Mesendoderm (in vitro differentiated cells): Measurements from ENCODE around the gene EIF4G2.

ENCODE experiments used
- DNase-seq: peaks from one replicate; pipeline ENCODE4 v3.0.0; 2013
- H2AK5ac ChIP-seq: 2 replicates; pipeline ENCODE4 v1.6.1; 2013; ENCODE audit warnings: low read length, inconsistent platforms
- H2BK120ac ChIP-seq: 2 replicates; pipeline ENCODE4 v1.6.1; 2013; ENCODE audit warnings: low read depth, mild to moderate bottlenecking, low read length, moderate library complexity, mixed read lengths
- H2BK15ac ChIP-seq: replicated peaks from 2 replicates; pipeline ENCODE4 v1.6.1; 2013; ENCODE audit warnings: low read depth, mild to moderate bottlenecking, moderate library complexity
- H2BK5ac ChIP-seq: 2 replicates; pipeline ENCODE4 v1.6.1; 2013; ENCODE audit warnings: low read length, inconsistent platforms
- H3K18ac ChIP-seq: 2 replicates; pipeline ENCODE4 v1.6.1; 2013; ENCODE audit warnings: mild to moderate bottlenecking, low read length, mixed read lengths
- H3K23ac ChIP-seq: one replicate; pipeline ENCODE4 v1.6.1; 2013; ENCODE audit warnings: low read length
- H3K27ac ChIP-seq: 2 replicates; pipeline ENCODE4 v1.5.1; 2013; ENCODE audit warnings: low read depth, mild to moderate bottlenecking, inconsistent platforms, low read length, moderate library complexity
- H3K27me3 ChIP-seq: 2 replicates; pipeline ENCODE4 v1.6.1; 2013; ENCODE audit warnings: low read length, control low read depth, mild to moderate bottlenecking, inconsistent platforms; ENCODE audit not compliant: insufficient read depth, poor library complexity
- H3K36me3 ChIP-seq: 2 replicates; pipeline ENCODE4 v1.6.1; 2013; ENCODE audit warnings: low read length, inconsistent platforms; ENCODE audit not compliant: control insufficient read depth, insufficient read depth
- H3K4ac ChIP-seq: one replicate; pipeline ENCODE4 v1.6.1; 2013; ENCODE audit warnings: low read depth, mild to moderate bottlenecking, low read length, moderate library complexity
- H3K4me1 ChIP-seq: 2 replicates; pipeline ENCODE4 v1.6.1; 2013; ENCODE audit warnings: low read depth, low read length, inconsistent platforms; ENCODE audit not compliant: control insufficient read depth
- H3K4me2 ChIP-seq: 2 replicates; pipeline ENCODE4 v1.6.1; 2013; ENCODE audit warnings: low read length
- H3K4me3 ChIP-seq: 2 replicates; pipeline ENCODE4 v1.5.1; 2013; ENCODE audit warnings: mild to moderate bottlenecking, low read length
- H3K56ac ChIP-seq: one replicate; pipeline ENCODE4 v1.6.1; 2013; ENCODE audit warnings: low read length
- H3K79me1 ChIP-seq: 2 replicates; pipeline ENCODE4 v1.6.1; 2013; ENCODE audit warnings: low read length, inconsistent platforms
- H3K79me2 ChIP-seq: 2 replicates; pipeline ENCODE4 v1.6.1; 2013; ENCODE audit warnings: mild to moderate bottlenecking, low read length; ENCODE audit not compliant: control insufficient read depth, insufficient read depth
- H3K9ac ChIP-seq: 2 replicates; pipeline ENCODE4 v1.6.1; 2013; ENCODE audit warnings: low read length, inconsistent platforms
- H4K5ac ChIP-seq: one replicate; pipeline ENCODE4 v1.6.1; 2013; ENCODE audit warnings: low read length
- H4K8ac ChIP-seq: one replicate; pipeline ENCODE4 v1.6.1; 2013; ENCODE audit warnings: low read depth, mild to moderate bottlenecking, control low read depth, low read length, moderate library complexity
- WGBS: extraction: QIAGEN DNeasy Blood & Tissue Kit; methylation state at CpG from one replicate; pipeline ENCODE4 v1.1.7; 2013; ENCODE audit warnings: low lambda C conversion rate, missing lambda C conversion rate; ENCODE audit not compliant: insufficient coverage; ENCODE audit errors: extremely low coverage; 5-methylcytosine and 5-hydroxymethylcytosine counted together

EIF4G2 gene

DNA sequence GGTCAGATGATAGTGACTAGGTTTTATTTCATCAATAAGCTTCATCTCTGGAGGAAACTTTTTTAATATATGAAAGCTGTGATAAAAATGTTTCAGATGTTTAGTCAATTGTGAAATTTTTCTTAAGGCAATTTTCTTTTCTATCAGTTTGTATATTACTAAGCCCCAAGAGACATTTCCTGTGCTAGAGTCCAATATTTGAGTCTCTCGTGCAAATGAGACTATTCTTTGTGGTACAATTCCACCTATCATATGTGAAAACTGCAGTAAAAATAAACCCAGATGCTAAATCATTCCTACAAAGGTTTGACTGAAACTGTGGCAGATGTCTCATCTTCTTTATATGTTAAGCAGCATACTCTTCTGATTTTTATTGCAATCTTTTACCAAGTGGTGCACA, 29.6 kb downstream of the EIF4G2 start:
- no peaks in the 10 kb centered on the region for H3K79me1 ChIP-seq
- H3K4ac ChIP-seq = no peak overlapping the region
- H2BK5ac ChIP-seq = no peak overlapping the region
- no peak overlapping the region for H3K9ac ChIP-seq
- H3K4me2 ChIP-seq = no peak overlapping the region
- no peaks in the 10 kb centered on the region for H3K79me2 ChIP-seq
- WGBS = no CpG with 5 or more reads among the region's 1 CpG
- H2BK120ac ChIP-seq = no peak overlapping the region
- no peak overlapping the region for H3K56ac ChIP-seq
- DNase-seq = no peak
- no peaks in the 10 kb centered on the region for H3K4me1 ChIP-seq
- no peak overlapping the region for H4K5ac ChIP-seq
- H3K27ac ChIP-seq = no peak overlapping the region
- H3K36me3 ChIP-seq = peaks cover 8% of the 10 kb centered on the region
- no peak overlapping the region for H3K23ac ChIP-seq
- no peak overlapping the region for H4K8ac ChIP-seq
- no peak overlapping the region for H3K4me3 ChIP-seq
- no peak overlapping the region for H3K18ac ChIP-seq
- H3K27me3 ChIP-seq = no peaks in the 10 kb centered on the region
- H2BK15ac ChIP-seq = no peak overlapping the region
- no peak overlapping the region for H2AK5ac ChIP-seq

DNA sequence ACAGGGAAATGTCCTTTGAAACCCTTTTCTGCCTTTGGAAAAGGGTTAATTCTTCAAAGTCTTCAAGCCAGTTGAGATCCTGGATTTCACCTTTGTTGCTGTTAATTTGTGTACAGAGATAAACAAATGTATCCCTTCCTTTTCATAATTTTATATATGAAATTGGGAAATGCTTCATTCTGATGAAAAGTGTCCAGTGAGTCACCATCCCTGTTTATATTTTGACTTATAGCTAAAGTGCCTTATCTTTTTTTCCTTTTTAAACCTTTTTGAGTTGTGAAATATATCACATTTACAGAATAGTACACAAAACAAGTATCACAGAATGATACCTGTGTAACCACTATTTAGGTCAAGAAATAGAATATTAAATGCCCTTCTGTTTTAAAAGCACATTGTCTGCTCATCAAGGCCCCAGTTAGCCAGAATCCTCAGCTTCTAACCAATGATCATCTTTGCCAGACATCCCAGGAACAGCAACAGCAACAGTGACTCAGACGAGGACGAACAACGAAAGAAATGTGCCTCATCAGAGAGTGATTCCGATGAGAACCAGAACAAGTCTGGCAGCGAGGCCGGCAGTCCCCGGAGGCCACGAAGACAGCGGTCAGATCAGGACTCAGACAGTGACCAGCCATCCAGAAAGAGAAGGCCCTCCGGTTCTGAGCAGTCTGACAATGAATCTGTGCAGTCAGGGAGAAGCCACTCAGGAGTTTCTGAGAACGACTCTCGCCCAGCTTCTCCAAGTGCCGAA, 30.3 kb downstream of the EIF4G2 start:
- no peaks in the 10 kb centered on the region for H3K79me2 ChIP-seq
- no peak overlapping the region for H2AK5ac ChIP-seq
- H3K4me1 ChIP-seq = no peaks in the 10 kb centered on the region
- H3K23ac ChIP-seq = no peak overlapping the region
- no peak overlapping the region for H2BK5ac ChIP-seq
- H2BK120ac ChIP-seq = no peak overlapping the region
- no peaks in the 10 kb centered on the region for H3K27me3 ChIP-seq
- peaks cover 8% of the 10 kb centered on the region for H3K36me3 ChIP-seq
- H3K4me3 ChIP-seq = no peak overlapping the region
- no peak for DNase-seq
- H3K56ac ChIP-seq = no peak overlapping the region
- H4K8ac ChIP-seq = no peak overlapping the region
- no peaks in the 10 kb centered on the region for H3K79me1 ChIP-seq
- WGBS = no CpG with 5 or more reads among the region's 13 CpGs
- no peak overlapping the region for H4K5ac ChIP-seq
- H2BK15ac ChIP-seq = no peak overlapping the region
- H3K18ac ChIP-seq = no peak overlapping the region
- no peak overlapping the region for H3K4ac ChIP-seq
- no peak overlapping the region for H3K9ac ChIP-seq
- no peak overlapping the region for H3K4me2 ChIP-seq
- H3K27ac ChIP-seq = no peak overlapping the region

DNA sequence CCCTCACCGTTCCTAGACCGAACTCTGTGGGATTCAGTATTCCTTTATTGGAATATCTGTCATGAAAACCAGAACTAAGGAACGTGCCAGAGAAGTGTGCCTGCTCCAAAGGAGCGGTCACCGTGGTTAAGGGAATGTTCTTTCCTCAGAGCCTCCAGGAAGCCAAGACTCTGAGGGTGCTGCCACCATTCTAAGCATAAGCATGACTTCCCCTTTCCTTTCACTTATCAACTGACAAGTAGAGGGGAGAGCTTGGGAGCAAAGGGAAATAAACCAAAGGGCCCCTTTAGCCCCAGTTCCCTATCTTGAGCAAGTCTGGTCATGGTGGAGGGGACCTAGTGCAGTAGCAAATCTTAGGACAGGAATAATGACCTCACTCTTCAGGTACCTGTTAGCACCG, 30.9 kb downstream of the EIF4G2 start:
- Histone ChIP-seq H3K23ac (no peak overlapping the region), H3K9ac (no peak overlapping the region), H3K36me3 (peaks cover 8% of the 10 kb centered on the region), H3K27ac (no peak overlapping the region), H3K79me1 (no peaks in the 10 kb centered on the region), H4K5ac (no peak overlapping the region), H3K4me1 (no peaks in the 10 kb centered on the region), H3K18ac (no peak overlapping the region), H2BK15ac (no peak overlapping the region), H3K4ac (no peak overlapping the region), H4K8ac (no peak overlapping the region), H3K4me3 (no peak overlapping the region), H3K79me2 (no peaks in the 10 kb centered on the region), H2BK5ac (no peak overlapping the region), H3K27me3 (no peaks in the 10 kb centered on the region), H2AK5ac (no peak overlapping the region), H3K4me2 (no peak overlapping the region), H2BK120ac (no peak overlapping the region), H3K56ac (no peak overlapping the region)
- no CpG with 5 or more reads among the region's 6 CpGs for WGBS
- DNase-seq = no peak

DNA sequence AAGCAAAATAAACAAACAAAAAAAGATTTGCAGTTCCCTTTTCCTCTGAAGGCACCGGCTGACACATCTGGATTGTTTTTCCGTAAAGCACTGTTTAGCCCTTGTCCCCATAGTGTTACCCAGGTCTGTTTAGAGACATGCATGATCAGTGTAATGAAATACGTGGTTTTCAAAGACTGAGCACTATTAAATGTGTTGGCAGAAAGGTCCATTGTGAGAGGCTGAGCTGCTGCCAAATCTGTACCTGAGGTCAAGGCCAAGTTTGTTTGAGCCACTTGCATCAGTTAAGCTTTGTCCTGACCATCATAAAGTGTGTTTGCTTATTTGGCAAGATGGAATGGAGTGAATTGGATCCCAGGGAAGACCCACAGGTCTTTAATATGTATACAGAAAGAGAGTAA, 31.3 kb downstream of the EIF4G2 start:
- Histone ChIP-seq H3K79me1 (no peaks in the 10 kb centered on the region), H3K27ac (no peak overlapping the region), H3K9ac (no peak overlapping the region), H3K23ac (no peak overlapping the region), H4K5ac (no peak overlapping the region), H2AK5ac (no peak overlapping the region), H4K8ac (no peak overlapping the region), H3K36me3 (peaks cover 8% of the 10 kb centered on the region), H2BK120ac (no peak overlapping the region), H3K27me3 (no peaks in the 10 kb centered on the region), H2BK15ac (no peak overlapping the region), H3K4ac (no peak overlapping the region), H3K56ac (no peak overlapping the region), H3K4me3 (no peak overlapping the region), H3K4me2 (no peak overlapping the region), H3K79me2 (no peaks in the 10 kb centered on the region), H2BK5ac (no peak overlapping the region), H3K18ac (no peak overlapping the region), H3K4me1 (no peaks in the 10 kb centered on the region)
- DNase-seq = no peak
- whole genome bisulfite sequencing = no CpG with 5 or more reads among the region's 3 CpGs

DNA sequence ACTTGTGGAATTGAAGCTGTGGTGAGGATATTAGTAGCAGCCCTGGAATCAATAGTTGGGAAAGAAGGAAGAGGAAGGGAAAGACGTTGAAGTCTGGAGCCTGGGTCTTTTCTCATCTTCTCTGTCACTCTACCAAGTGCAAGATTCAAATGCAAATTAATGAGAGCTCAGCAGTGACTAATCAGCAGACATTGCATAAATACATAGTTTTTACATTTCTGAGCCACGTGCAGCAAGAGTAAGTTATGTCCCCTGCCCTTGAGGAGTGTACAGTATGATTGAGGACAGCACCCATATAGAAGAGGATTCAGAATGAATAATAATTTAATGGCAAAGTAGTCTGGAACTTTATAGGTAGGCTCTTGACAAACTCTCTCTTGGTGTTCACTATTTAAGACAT, 33.9 kb downstream of the EIF4G2 start:
- no peak overlapping the region for H4K8ac ChIP-seq
- WGBS = no CpG with 5 or more reads among the region's 2 CpGs

DNA sequence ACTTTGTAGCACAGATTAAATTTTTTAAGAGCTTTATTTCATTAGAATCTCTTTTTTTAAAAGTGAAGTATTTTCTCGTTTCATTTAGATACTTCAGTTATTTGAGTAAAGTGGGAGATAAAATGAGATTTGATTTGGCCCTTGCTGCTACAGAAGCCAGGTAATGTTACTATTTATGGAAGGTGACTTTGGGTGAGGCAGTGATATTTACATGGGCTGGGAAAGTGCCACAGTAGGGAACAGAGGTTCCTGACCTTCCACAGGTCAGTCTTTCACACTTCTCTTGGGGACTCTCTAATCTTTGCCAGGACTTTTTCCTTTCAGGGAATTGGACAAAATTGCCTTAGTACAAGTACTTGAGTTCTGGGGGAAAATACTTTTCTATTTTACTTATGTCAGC, 37.3 kb downstream of the EIF4G2 start:
- Histone ChIP-seq H2BK120ac (no peak overlapping the region), H3K4me1 (no peaks in the 10 kb centered on the region), H3K4me3 (no peak overlapping the region), H2BK15ac (no peak overlapping the region), H3K4ac (no peak overlapping the region), H3K18ac (no peak overlapping the region), H3K79me2 (no peaks in the 10 kb centered on the region), H3K4me2 (no peak overlapping the region), H3K56ac (no peak overlapping the region), H3K27ac (no peak overlapping the region), H4K5ac (no peak overlapping the region), H3K79me1 (no peaks in the 10 kb centered on the region), H3K9ac (no peak overlapping the region), H2BK5ac (no peak overlapping the region), H3K23ac (no peak overlapping the region), H3K27me3 (no peaks in the 10 kb centered on the region), H3K36me3 (peaks cover 3% of the 10 kb centered on the region), H4K8ac (no peak overlapping the region), H2AK5ac (no peak overlapping the region)
- DNase-seq = no peak
- no CpG with 5 or more reads among the region's 1 CpG for WGBS

More for the DNA sequence above, 33.9 kb downstream of the EIF4G2 start:
- no peak for DNase-seq
- H3K56ac ChIP-seq = no peak overlapping the region
- H3K36me3 ChIP-seq = peaks cover 8% of the 10 kb centered on the region
- H3K27ac ChIP-seq = no peak overlapping the region
- H2BK120ac ChIP-seq = no peak overlapping the region
- H3K4me2 ChIP-seq = no peak overlapping the region
- no peak overlapping the region for H3K23ac ChIP-seq
- H2BK15ac ChIP-seq = no peak overlapping the region
- H3K27me3 ChIP-seq = no peaks in the 10 kb centered on the region
- no peak overlapping the region for H2BK5ac ChIP-seq
- no peak overlapping the region for H4K5ac ChIP-seq
- H3K4me1 ChIP-seq = no peaks in the 10 kb centered on the region
- H2AK5ac ChIP-seq = no peak overlapping the region
- H3K4me3 ChIP-seq = no peak overlapping the region
- no peak overlapping the region for H3K4ac ChIP-seq
- H3K9ac ChIP-seq = no peak overlapping the region
- H3K79me2 ChIP-seq = no peaks in the 10 kb centered on the region
- H3K79me1 ChIP-seq = no peaks in the 10 kb centered on the region
- no peak overlapping the region for H3K18ac ChIP-seq
